Measurements from ENCODE around the gene PTPRK. TPM values are rescaled to one million over a fixed set of nuclear protein-coding genes. Genes with fewer than 3 reads are reported as not detected.

Gene PTPRK
- polyA plus RNA-seq, 1 donor = 57.5 TPM

- DNase-seq = no peak
Observed at GRCh38 chr6:128284128-128284527, 236.3 kb downstream of the PTPRK start.

- no peak for DNase-seq
Observed at GRCh38 chr6:128282961-128283360, 237.4 kb downstream of the PTPRK start.

GRCh38 chr6:128280960-128281359 lies 239.4 kb downstream of the PTPRK start:
- DNase-seq = no peak

GRCh38 chr6:128280066-128280465 lies 240.3 kb downstream of the PTPRK start:
- no peak for DNase-seq

GRCh38 chr6:128278836-128279235 lies 241.6 kb downstream of the PTPRK start:
- peak; percentile 15 for DNase-seq

GRCh38 chr6:128277379-128277778 lies 243.0 kb downstream of the PTPRK start:
- no peak for DNase-seq

- no peak for DNase-seq
Observed at GRCh38 chr6:128276311-128276710, 244.1 kb downstream of the PTPRK start.

GRCh38 chr6:128275681-128276080 lies 244.7 kb downstream of the PTPRK start:
- DNase-seq = no peak

- DNase-seq = no peak
Observed at GRCh38 chr6:128275030-128275429, 245.4 kb downstream of the PTPRK start.

- DNase-seq = no peak
Observed at GRCh38 chr6:128271527-128271926, 248.9 kb downstream of the PTPRK start.

- no peak for DNase-seq
Observed at GRCh38 chr6:128271011-128271410, 249.4 kb downstream of the PTPRK start.

GRCh38 chr6:128266946-128267345 lies 253.5 kb downstream of the PTPRK start:
- DNase-seq = no peak

- DNase-seq = no peak
Observed at GRCh38 chr6:128265706-128266105, 254.7 kb downstream of the PTPRK start.

GRCh38 chr6:128259730-128260685 lies 260.4 kb downstream of the PTPRK start:
- no peak for DNase-seq

GRCh38 chr6:128259029-128259724 lies 261.2 kb downstream of the PTPRK start:
- no peak for DNase-seq

- DNase-seq = no peak
Observed at GRCh38 chr6:128256095-128256494, 264.3 kb downstream of the PTPRK start.

- no peak for DNase-seq
Observed at GRCh38 chr6:128252341-128253176, 267.8 kb downstream of the PTPRK start.

GRCh38 chr6:128251445-128252340 lies 268.7 kb downstream of the PTPRK start:
- DNase-seq = no peak

- no peak for DNase-seq
Observed at GRCh38 chr6:128250370-128251070, 269.9 kb downstream of the PTPRK start.

GRCh38 chr6:128249429-128249828 lies 271.0 kb downstream of the PTPRK start:
- DNase-seq = no peak

All from left kidney (tissue), 2 donors.